WTC11 (cell line): ENCODE measurements around the gene PCDHGA4.

Source experiments
- PRRX2 ChIP-seq: fragments of 250-450 bp; sonication (Bioruptor Pico); IDR thresholded peaks from 2 replicates; pipeline ENCODE4 v1.8.0; 2021; ENCODE audit warnings: mild to moderate bottlenecking
- RELA ChIP-seq: sonication (generic); formaldehyde crosslinking; IDR thresholded peaks from 2 replicates; pipeline ENCODE4 v1.8.1; 2022; ENCODE audit warnings: missing genetic modification reagents, mild to moderate bottlenecking, borderline replicate concordance
- ZNF512 ChIP-seq: sonication (generic); formaldehyde crosslinking; IDR thresholded peaks from 2 replicates; pipeline ENCODE4 v1.8.1; 2022; ENCODE audit warnings: missing genetic modification reagents, borderline replicate concordance
- TF ChIP-seq, protein P1 (sequence below): fragments of 200-600 bp; IDR thresholded peaks from 2 replicates; pipeline ENCODE4 v1.8.0; 2022; ENCODE audit warnings: antibody characterized with exemption

DNA sequence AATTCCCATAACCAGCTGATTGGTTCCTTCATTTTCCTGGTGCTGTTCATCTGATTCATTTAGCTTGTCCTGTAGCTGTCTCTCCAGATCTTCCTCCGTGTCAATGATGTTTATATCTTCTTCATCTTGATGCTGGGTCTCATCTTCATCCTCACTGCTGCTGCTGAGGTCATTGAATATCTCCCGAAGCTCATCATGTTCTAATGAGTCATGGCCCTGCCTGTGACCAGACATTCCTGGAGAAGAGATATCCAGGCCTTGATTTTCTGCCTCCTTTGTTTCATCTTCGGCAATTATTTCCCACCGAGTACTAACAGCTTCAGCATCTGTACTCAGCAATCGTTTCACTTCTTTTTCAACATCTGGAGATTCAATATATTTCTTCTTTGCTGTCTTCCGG lies 35.6 kb upstream of the PCDHGA4 start:
- TF ChIP-seq RELA (CRISPR knock-in tag) (no peak), PRRX2 (CRISPR knock-in tag) (no peak), ZNF512 (no peak)
- TF ChIP-seq, protein P1, sequence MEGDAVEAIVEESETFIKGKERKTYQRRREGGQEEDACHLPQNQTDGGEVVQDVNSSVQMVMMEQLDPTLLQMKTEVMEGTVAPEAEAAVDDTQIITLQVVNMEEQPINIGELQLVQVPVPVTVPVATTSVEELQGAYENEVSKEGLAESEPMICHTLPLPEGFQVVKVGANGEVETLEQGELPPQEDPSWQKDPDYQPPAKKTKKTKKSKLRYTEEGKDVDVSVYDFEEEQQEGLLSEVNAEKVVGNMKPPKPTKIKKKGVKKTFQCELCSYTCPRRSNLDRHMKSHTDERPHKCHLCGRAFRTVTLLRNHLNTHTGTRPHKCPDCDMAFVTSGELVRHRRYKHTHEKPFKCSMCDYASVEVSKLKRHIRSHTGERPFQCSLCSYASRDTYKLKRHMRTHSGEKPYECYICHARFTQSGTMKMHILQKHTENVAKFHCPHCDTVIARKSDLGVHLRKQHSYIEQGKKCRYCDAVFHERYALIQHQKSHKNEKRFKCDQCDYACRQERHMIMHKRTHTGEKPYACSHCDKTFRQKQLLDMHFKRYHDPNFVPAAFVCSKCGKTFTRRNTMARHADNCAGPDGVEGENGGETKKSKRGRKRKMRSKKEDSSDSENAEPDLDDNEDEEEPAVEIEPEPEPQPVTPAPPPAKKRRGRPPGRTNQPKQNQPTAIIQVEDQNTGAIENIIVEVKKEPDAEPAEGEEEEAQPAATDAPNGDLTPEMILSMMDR, result no peak
